GM21515 (cell line): Measurements from ENCODE around the gene SNHG17.

ENCODE experiments used
- ATAC-seq: cut with Tn5 transposase; IDR thresholded peaks from one replicate; pipeline ENCODE4 v1.9.1; 2021; ENCODE audit not compliant: unreplicated experiment

The SNHG17 gene

GRCh38 chr20:38377039-38377685 is 58.0 kb downstream of the SNHG17 start:
- no peak for ATAC-seq

DNA sequence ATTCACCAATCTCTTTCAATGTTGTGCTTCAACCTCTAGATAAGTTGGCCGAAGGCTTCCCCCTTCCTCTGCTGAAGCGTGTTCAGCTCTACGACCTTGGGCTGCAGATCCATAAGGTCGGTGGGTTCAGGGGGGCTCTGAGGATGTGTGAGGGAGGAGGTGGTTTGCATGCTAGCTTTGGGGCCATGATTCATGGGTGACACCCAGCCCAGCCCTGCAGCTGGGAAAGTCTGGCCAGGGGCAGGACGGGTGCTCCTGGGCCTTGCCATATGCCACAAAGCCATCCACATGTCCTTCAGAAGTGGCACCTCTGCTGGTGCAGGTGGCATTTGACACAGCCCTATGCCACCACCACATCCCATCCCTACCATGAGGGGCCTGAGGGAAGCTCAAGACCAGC is 61.2 kb downstream of the SNHG17 start:
- ATAC-seq, result no peak

GRCh38 chr20:38373231-38373867 is 61.8 kb downstream of the SNHG17 start:
- no peak for ATAC-seq

DNA sequence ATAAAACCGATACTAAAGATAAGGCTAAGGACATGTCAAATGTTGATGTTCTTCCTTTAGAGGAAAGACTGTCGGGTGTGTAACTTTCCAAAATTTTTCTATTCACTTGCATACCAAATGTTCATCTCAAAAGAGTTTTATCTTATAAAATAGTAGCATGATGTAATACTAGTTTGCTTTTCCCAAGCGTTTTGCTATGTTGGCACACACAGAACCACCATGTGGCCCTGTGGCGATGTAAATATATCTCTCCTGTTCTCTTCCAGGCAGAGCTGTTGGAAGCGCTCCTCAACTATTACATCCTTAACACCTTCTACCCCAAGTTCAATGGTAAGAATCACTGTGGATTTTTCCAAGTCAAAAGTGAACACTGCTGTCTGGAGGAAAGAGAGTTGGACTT is 62.3 kb downstream of the SNHG17 start:
- no peak for ATAC-seq
